Limb (tissue), 2 donors: ENCODE results near the gene ZNRD2.
"Not testable (repeated sequence)": the region's sequence is repeated elsewhere in the genome, so short reads cannot be mapped to it uniquely, and the experiment has no call there.

Experiments used
- DNase-seq, 2 donors: peaks; one replicate each; pipeline ENCODE4 v3.0.0-alpha.2; 2016; ENCODE audit errors: extremely low spot score in 2 of 2

ZNRD2 gene

DNA sequence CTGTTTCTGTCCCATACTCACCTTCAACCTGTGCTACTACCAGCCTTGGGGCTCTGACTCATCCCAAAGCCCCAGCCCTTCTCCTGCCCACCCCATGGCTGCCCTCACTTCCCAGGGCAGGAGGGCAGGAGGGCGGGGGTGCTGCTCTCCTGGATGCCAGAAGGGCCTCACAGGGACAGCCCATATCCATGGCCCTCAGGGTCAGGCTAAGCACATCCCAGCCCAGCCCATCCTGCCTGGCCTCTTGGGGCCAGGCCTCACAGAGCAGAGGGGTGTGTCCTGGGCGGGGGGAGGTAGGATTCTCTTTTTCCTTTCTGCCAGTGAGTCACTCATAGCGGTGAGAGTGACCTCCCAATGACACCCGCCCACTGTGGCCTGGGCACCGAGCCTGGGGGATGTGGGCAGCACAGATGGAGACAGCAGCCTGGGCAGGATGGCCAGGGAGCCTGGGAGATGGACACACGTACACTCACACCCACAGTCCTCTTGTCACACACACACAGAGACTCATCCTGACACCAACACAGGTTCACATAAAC lies 14.5 kb upstream of the ZNRD2 start:
- no peak for DNase-seq

DNA sequence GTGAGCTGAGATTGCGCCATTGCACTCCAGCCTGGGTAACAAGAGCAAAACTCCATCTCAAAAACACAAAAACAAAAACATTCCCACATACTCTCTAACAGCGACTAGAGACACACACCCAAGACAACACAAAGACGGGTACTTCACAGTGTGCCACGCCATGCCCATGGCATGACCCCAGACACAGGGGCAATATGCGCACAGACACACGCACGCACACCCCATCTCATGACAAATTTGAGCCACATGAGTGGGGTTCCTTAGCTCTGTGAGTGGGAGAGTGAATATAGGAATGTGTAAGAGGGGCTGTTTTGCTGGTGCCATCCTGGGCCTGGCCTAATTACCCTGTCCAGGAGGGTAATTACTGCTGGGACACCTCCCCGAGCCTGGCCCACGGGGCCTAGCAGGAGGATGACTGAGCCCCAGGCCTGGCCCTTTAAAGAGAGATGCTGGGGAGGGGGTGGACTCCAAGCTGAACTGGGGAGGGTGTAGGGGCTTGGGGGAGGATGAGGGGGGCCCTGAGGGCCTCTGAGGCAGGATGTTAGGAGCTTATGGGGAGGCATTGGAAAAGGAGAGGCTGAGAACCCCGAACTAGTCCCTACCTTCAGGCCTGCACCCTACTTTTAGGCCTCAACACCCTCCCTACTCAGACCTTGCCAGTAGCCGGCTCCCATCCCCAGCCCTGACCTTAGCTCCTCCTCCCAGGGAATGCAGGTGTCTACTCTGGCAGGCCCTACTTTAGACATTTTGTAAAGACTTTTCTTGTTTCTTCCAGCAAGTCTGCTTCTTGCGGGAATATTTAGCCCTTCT lies 13.6 kb upstream of the ZNRD2 start:
- DNase-seq: no peak

DNA sequence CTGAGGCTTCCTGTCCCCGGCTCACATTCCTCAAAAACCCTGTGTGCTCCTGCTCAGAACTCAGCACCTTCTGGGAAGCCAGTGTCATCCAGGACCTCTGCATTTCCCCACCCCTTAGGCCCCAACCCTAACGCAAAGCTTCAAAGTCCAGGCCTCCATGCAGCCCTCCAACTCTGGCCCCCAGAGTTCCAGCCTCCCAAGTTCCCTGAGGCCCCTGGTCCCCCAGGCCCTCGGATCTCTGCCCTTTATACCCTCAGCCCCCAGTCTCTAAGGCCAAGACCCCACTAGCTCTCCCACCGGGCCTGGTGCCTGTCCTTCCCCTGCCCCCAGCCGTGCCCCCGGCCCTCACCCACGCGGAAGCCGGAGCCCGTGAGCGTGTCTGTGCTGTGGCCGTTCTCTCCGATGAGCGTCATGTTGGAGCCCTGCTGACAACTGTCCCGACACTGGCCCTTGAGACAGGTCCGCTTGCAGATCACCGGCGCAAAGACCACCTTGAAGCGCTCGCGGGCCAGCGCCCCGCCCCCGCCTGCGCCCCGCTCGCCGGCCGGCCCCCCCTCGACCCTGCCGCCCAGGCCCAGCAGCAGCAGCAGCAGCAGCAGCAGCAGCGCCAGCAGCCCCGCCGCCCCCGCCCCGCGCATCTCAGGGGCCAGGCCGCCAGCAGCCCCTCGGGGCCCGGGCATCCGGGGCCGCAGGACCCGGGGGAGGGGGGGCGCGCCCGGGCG lies 12.8 kb upstream of the ZNRD2 start:
- DNase-seq: no peak

DNA sequence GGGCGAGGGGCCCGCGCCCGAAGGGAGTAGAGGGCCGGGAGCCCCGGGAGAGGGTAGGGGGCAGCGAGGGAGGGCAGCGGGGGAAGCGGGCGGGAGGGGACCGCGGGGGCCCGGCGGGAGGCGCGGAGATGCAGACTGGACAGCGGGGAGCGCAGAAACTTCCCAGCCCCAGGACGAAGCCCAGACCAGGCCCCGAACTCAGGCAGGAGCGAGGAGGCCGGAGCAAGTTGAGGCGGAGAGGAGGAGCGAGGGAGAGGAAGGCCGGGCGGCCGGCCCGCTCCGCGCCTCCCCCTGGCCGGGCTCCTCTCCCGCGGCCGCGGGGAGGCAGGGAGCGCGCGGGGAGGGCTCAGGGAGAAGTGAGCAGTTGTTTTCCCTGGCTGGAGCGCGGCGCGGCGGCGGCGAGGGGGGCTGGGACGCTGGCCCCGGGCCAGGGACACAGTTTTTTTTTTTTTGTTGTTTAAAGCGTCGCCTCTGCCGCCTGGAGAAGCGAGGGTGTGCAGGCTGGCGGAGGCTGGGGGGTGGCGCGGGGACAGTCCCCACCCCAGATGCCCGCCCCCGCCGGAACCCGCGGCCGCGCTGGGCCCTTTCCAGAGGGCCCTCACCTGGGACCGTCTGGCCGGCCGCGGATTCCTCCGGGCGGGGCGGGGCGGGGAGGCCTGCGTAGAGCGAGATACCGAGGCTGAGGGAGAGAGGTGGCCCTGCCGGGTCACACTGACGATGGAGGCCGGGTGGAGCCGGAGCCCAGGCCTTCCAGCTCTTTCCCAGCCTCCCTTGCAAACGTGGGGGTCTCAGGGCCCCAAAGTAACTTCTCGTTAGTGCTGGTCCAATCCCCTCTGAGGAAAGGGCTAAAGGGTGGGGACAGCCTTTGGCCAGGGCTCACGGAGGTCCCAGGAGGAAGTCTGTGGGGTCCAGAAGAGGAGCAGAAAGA lies 12.0 kb upstream of the ZNRD2 start, which contains the start of gene LTBP3:
TSS of gene LTBP3 (minus strand) at position 358 of the 928 bp plus-strand sequence. CDS start 400 bp downstream, outside the sequence.
- peak; percentile 82 to 88 for DNase-seq

DNA sequence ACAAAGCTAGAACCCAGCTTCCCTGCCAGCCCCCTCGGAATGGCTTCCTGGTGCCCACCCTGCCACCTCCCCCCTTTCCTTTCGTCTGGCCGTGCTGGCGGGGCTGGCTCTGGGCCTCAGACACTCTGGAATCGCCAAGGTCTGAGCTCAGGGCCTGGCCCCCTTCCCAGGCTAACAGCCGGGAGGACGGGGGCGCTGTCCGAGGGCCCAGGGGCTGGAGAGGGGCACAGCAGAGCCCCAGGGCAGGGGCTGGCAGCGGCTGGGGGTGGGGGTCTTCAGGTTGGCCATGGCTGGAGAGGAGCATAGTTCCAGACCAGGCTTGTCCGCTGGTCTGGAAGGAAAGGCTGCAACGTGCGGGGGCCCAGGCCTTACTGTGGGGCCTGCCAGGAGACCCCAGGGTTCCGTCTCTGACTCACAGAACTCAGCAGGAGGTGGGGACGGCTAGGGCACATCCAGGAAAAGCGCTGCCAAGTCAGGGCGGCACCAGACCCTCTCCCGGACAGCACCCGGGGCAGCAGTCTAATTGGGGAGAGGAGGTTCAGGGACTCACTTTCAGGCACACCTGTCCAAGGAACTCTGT lies 11.3 kb upstream of the ZNRD2 start:
- peak in 1 of 2 donors; percentile 82 for DNase-seq

DNA sequence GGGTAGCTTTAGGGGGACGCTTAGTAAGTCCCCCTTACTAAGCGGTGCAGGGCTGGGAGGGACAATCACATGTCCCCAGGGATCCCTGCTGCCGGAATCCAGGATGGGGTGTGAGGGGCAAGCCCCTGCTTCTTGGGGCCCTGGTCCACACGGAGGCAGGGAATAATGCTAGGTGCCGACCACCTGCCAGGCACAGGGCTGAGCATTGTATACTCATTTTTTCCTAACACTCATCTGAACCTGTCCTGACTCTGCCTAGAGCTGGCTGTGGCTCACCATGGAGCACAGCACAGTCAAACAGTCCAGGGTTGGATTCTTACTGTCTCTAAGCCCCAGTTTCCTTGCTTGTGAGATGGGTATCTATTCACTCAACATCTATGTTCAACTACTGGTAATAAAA lies 10.7 kb upstream of the ZNRD2 start:
- DNase-seq: no peak

DNA sequence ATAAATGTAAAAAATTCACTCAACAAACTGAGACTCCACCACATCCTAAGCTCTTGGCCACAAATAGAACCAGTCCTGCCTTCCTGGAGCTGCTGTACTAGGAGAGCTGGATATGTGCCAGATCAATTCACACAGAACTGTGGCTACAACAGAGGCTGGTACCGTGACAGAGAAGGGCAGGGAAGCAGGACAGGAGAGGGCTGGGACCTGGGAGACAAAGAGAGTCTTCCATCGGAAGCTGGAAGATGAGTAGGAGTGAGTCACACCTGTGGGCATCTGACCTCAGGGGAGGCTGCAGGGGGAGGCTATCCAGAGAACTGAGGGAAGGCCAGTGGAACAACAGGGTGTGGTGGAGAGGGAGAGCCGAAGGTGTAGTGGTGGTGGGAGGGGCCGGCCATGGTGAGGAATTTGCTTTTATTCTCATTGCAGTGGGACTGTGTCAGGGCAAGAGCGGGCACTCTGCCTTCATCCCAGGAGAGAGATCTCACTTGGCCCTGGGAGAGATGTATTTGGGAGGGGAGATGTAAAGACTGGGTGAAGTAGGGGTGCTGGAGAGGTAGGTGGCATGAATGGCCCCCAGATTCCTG lies 10.2 kb upstream of the ZNRD2 start:
- DNase-seq: no peak

DNA sequence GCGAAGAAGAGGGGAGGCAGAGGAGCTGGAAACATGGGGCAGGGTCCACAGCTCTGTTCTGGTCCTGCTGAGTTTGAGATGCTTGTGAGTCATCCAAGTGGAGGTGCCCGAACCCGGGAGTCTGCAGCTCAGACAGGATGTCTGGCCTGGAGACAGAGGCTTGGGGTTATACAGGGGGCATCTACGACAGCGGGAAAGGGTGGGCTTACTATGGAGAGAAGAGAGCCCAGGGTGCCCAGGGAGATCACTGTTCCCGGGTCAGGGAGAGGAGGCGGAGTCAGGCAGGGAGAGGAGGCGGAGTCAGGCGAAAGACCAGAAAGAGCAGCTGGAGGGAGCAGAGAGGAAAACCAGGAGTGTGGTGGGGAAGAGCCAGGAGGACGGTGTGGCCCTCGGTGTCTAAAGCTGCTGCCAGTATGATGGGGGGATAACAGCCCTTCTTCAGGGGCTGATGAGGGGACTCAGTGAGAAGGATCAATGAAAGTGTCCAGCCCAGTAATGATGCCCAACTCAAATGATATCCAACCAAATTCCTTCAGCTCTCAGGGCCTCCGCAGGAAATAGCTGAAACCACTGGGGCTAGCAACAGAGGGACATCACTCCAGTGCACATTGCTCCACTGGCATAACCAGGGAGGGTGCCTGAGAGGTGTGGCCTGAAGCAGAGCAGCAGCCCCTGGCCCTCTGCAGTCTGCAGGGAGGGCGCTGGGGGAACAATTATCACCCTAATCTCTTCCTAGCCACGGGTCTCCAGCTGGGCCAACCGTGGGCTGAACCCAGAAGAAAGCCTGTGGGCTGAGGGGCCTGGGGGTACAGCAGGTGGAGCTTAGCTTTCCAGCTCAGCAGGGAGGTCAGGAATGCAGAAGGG lies 9.5 kb upstream of the ZNRD2 start:
- DNase-seq: no peak

DNA sequence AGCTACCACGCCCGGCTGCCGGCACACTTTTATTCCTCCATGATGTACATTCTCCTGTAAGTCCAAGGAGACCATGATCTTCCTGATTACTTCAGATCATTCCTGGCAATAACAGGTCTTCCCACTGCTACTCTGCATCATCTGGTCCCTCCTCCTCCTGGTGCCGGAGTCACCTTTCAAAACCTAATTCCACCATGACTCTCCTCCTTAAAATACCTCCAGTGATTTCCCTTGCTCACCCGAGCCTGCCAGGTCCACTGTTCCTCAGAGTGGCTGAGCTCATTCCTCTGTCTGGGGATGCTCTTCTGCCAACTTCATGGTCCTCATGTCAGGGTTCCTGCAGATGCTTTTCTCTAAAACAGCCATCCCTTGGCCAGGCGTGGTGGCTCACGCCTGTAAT lies 8.3 kb upstream of the ZNRD2 start:
- no peak for DNase-seq

DNA sequence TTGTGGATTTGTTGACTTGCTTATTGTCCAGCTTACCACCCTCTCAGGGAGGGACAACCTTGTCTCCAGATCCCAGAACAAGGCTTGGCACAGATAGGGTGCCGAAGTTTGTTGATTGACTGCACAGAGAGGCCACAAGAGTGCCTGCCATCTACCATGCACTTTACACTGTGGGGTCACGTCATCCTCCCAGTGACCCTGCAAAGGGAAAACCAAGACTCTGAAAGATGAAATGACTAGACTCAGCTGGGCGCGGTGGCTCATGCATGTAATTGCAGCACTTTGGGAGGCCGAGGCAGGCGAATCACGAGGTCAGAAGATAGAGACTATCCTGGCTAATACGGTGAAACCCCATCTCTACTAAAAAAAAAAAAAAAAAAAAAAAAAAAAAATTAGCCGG lies 7.5 kb upstream of the ZNRD2 start:
- DNase-seq: no peak

DNA sequence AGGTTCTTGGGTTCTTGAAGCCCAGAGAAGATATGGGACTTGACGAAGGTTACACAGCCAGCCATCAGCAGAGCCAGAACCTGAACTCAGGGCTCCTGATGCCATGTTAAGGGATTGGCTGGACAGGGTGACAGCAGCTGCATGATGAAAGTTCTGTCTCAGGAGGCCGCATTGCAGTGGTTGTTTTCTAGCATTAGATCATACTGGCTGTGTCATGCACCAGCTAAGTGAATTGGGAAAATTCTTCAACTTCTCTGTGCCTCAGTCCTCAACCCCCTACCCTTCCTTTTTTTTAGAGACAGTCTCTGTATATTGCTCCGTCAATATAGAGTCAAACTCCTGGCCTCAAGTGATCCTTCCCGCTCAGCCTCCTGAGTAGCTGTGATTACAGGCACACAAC lies 6.7 kb upstream of the ZNRD2 start:
- DNase-seq: no peak

DNA sequence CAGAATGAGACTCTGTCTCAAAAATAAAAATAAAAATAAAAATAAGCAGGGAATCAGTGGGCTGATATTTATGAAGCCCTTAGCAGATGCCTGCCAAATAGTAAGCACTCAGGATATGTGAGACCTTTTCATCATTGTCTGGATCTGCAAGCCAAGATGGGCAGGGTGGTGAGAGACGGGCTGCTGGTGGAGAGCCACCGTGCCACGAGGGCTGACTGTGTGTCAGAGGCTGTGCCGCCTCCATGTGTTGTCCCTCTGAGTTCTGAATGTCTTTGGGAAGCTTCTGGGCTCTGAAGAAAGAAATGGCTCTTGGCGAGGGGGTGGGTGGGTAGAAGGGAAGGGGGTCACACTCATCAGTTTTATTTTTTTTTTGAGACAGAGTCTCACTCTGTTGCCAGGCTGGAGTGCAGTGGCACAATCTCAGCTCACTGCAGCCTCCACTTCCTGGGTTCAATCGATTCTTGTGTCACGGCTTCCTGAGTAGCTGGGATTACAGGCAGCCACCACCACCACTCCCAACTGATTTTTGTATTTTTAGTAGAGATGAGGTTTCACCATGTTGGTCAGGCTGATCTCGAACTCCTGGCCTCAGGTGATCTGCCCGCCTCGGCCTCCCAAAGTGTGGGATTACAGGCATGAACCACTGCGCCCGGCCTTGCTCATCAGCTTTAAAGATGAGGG lies 5.3 kb upstream of the ZNRD2 start:
- DNase-seq: not testable (repeated sequence)

DNA sequence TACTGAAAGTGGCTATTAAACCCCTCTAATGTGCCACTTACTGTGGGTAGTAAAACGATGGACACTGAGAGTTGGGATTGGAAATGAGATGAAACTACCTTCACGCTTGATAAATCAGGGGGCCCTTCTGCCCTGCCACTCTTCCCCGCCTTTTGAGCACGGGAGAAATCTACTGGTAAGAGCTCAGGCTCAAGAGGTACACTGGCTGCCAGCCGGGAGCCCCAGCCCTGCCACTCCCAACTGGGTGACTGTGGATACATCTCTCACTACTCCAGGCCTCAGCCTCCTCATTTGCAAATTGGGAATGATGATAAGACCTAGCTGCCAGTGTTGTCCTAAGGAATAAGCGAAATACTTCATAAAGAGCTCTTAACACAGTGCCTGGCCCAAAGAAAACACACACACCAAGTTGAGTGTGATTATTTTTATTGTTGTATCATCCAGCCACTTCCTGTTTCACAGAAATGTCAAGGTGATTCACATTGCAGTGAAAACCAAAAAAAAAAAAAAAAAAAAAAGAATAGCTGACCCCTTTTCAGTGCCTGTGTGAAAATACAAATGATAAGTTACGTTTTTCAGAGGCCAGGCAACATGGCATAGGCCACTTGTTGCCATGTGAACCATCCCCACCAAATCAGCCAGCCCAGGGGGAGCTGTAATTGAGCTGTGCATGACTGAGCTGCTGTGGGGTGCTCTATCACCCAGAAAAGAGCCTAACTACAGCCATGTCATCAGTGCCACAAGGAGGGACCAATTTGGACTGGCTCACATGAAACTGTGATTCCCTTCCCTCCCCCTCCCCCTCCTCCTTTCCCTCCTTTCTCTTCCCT lies 4.4 kb upstream of the ZNRD2 start:
- DNase-seq: no peak

DNA sequence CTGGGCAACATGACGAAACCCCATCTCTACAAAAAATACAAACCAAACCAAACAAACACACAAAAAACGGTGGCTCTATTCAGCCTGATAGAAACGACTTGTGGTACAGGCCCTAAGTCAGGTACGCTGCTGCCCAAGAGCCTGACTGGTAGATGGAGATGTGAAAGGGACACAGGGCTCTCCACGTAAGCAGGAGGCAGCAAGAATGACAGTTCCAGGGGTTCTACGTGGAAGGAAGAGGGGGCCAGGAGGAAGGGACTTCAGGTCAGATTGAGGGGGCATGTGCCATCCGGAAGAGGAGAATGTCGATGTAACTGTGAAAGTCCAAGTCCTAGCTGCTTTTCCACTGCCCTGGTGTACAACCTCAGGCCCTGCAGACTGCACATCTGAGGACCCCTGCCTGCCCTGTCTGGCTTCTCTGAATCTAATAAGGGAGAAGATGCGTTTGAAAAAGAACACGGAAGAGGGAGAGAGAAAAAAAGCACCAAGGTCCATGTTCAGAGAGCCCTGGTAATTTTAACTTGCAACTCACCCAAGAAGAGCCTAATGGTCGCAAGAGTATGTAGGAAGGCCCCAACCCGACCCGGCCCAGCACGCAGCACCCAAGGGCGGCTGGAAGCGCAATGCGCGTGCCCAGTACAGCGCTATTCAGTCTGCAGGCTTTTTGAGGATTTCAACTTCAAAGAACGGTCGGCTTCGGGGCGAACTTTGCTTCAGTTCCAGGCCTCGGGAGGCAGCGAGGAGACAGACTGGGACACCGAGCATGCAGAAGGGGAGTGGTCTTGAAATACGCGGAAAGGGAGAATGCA lies 909 bp upstream of the ZNRD2 start:
- DNase-seq: no peak

DNA sequence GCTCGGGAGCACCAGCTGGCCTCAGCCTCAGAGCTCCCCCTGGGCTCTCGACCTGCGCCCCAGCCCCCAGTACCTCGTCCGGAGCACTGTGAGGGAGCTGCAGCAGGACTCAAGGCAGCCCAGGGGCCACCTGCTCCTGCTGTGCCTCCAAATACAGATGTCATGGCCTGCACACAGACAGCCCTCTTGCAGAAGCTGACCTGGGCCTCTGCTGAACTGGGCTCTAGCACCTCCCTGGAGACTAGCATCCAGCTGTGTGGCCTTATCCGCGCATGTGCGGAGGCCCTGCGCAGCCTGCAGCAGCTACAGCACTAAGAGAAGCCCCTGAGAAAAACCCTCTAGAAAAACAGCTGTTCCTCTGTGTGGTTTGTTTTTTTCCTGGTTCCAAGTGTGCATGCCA lies 1.1 kb downstream of the ZNRD2 start:
- no peak for DNase-seq

DNA sequence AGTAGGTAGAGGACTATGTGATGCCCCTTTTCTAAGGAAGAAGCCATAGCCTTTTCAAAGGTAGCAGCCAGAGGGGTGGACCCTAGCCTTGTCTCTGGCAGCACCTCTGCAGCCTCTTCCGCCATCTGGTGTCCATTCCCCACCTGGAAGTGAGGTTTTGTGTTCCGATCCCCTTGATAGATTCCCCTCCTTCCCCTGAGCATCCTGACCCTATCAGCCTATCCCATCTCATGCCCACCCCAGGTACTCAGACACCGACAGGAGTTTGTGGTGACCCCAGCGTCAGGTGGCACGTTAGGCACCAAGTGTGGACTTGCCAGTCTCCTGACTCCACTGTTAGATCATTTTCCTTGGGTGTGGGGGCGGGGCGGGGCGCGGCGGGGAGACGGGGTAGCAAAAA lies 1.7 kb downstream of the ZNRD2 start:
- DNase-seq: no peak

DNA sequence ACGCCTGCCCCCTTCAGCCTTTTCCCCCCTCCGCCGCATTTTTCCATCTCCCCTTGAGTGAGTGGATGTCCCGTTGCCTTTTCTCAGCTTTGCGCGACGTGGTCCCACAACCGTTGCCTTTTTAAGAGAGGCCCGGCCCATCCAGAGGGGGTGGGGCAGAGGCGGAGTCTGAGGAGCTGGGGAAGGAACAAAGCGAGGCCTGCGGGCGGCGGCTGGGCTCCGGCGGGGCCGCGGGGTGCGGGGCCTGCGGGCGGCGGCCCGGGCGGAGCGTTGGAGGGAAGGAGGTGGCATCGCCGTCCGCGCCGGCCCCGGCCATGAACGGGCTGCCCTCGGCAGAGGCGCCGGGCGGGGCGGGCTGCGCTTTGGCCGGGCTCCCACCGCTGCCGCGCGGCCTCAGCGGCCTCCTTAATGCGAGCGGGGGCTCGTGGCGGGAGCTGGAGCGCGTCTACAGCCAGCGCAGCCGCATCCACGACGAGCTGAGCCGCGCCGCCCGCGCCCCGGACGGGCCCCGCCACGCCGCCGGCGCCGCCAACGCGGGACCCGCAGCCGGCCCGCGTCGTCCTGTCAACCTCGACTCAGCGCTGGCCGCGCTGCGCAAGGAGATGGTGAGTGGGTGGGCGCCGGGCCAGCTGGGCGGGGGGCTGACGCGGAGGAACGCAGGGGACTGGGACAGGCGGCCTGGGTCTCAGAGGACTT lies 2.2 kb downstream of the ZNRD2 start, which contains the start of gene FAM89B:
TSS of gene FAM89B (plus strand) at position 183 of the 696 bp plus-strand sequence. CDS start at position 315, 132 bp downstream.
- DNase-seq: peak; percentile 91 to 94
